Esophagus squamous epithelium (tissue), 4 donors: Measurements from ENCODE around the gene METTL9.

Experiments used
- POLR2A ChIP-seq, 4 donors: fragments of 450-650 bp; IDR thresholded peaks; one replicate each; pipeline ENCODE4 v1.6.1; 2017; ENCODE audit warnings: antibody characterized with exemption in 4 of 4, mild to moderate bottlenecking in 4 of 4, moderate library complexity in 3 of 4
- TF ChIP-seq, protein P1 (sequence below), 6 experiments: fragments of 450-650 bp in 4 of 6; fragments of 200-600 bp in 2 of 6; sonication (generic) in 2 of 6; IDR thresholded peaks; one replicate each; pipeline ENCODE4 v1.5.1; 2016 to 2019; ENCODE audit warnings: antibody characterized with exemption in 6 of 6, mild to moderate bottlenecking in 4 of 6, moderate library complexity in 4 of 6

DNA sequence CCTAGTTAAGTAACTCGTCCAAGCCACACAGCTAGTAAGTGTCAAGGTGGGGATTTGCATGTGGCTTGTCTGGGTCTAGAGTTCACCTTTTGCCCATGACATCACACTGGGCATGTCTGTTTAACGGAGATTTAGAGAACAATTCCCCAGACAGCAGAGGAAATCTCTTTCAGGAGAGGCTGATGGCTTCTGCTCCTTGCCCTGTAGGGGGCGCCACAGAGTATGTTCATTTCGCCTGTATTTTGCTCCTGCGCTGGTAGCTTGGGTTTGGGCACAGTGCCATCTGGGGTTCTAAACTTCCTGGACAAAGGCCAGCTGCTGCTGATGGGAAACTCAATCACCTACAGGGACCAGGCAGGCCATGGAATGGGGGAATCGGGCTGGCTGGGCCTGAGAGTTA, 84.8 kb downstream of the METTL9 start:
- TF ChIP-seq, protein P1, sequence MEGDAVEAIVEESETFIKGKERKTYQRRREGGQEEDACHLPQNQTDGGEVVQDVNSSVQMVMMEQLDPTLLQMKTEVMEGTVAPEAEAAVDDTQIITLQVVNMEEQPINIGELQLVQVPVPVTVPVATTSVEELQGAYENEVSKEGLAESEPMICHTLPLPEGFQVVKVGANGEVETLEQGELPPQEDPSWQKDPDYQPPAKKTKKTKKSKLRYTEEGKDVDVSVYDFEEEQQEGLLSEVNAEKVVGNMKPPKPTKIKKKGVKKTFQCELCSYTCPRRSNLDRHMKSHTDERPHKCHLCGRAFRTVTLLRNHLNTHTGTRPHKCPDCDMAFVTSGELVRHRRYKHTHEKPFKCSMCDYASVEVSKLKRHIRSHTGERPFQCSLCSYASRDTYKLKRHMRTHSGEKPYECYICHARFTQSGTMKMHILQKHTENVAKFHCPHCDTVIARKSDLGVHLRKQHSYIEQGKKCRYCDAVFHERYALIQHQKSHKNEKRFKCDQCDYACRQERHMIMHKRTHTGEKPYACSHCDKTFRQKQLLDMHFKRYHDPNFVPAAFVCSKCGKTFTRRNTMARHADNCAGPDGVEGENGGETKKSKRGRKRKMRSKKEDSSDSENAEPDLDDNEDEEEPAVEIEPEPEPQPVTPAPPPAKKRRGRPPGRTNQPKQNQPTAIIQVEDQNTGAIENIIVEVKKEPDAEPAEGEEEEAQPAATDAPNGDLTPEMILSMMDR (IDR thresholded peaks at IDR 0.05) = peak in 2 of 6 experiments; percentile 8 to 32
- no peak for TF ChIP-seq POLR2A (IDR thresholded peaks at IDR 0.05)
